Umbilical cord (tissue), 2 donors: Measurements from ENCODE around the gene PSMA5. TPM values are rescaled to one million over a fixed set of nuclear protein-coding genes. Genes with fewer than 3 reads are reported as not detected.
"Not testable (repeated sequence)": the region's sequence is repeated elsewhere in the genome, so short reads cannot be mapped to it uniquely, and the experiment has no call there.

Experiments
- DNase-seq: peaks from one replicate; pipeline ENCODE4 v3.0.0-alpha.2; 2015; ENCODE audit warnings: low spot score
- total RNA-seq: library from RNA; depleted of rRNA; stranded (reverse); fragments of >200 nt; gene quantifications from one replicate; pipeline ENCODE4 v1.2.3, GENCODE V29; 2014; ENCODE audit warnings: low replicate concordance; ENCODE audit not compliant: insufficient read depth

Gene PSMA5
- total RNA-seq, 1 donor from 2014 or later = 23.1 TPM

DNA sequence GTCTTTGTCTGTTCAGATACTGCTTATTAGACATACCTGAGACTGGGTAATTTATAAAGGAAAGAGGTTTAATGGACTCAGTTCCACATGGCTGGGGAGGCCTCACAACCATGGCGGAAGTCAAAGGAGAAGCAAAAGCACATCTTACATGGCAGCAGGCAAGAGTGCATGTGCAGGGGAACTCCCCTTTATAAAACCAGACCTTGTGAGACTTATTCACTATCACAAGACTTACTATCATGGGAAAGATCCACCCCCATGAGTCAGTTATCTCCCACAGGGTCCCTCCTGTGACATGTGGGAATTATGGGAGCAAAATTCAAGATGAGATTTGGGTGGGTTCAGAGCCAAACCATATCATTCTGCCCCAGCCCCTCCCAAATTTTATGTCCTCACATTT, 7.1 kb upstream of the PSMA5 start:
- no peak for DNase-seq

DNA sequence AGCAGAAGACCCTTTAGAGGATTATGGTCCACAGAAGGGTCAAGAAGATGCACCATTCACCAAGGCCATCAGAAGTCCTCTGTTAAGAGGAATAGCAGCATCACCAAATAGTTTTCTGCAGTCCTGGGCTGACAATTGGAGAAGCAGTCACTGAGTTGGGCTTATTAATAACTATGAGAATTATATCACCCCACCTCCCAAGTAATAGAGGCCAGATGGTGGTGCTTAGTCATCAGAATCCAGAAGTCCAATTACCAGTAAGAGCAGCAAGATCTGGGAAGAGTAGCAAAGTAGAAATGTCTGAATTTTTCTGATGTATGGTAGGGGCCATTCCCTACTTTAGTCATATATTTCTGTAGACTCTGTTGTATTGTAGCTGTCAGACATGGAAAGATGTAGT, 6.1 kb upstream of the PSMA5 start:
- DNase-seq = no peak

DNA sequence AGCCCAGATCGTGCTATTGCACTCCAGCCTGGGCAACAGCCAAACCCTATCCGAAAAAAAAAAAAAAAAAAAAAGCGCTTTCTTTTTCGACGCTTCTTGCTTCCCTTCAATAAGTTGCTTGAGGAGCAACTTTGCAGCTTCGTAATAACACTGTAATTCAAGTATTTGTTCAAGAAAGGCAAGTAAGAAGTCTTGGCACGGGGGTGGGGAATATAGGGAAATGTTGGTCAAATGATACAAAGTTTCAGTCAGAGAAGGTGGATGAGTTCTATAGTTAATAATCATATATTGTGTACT, 871 bp upstream of the PSMA5 start:
- DNase-seq = peak; percentile 21

DNA sequence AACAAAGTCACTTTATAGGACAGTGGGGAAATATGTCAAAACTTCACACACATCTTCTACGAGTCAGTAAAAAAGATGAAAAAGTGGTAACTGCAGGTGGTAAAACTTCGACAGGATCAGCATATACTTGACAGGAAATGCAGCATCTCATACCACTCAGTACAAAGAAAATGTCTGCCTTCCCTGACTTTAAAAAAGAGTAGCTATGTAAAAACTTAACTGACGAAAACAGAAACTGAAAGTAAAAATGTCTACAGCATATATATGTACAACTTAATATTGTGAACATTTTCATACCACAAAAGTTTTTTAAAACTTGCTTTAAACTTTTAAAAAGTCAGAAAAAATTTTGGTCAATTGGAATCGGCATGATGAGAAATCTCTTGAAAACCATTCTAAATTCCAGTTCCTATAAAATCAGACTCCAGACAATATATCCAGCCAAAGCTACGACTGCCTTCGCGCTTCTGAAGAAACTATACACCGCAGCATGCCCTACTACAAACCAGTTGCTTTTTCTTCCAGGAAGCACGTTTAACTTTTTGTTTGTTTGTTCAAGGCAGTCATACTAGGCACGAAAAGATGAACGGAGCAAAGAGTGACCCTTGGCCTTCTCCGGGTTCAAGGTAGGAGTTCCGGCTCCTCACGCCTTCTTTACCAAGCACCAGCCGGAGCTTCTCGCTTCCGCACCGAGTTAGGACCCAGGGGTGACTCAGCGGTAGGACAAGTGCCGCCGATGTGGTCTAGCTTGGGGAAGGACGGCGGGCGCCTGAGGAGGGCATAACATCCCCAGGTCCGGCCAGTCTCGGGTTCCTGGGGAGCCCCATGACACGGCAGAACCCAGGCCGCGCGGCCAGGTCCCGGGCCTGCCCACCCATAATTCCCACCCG, 612 bp downstream of the PSMA5 start:
- no peak for DNase-seq

DNA sequence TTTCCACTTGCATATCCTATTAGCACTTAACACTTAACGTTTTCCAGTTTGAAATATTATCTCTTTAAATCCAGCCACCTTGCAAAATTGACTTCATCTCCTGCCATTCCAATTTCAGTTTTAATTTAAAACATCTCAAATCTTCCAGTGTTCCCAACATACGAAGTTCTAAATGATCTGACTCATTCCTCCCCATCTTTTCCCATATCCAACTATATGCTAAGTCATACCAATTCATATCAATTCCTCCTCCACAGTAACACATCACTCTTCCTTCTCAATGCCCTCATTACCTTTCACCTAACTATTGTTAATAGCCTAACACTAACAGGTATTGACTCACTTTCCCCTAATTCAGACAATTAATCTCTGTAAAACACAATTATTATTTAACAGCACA, 2.8 kb downstream of the PSMA5 start:
- no peak for DNase-seq

DNA sequence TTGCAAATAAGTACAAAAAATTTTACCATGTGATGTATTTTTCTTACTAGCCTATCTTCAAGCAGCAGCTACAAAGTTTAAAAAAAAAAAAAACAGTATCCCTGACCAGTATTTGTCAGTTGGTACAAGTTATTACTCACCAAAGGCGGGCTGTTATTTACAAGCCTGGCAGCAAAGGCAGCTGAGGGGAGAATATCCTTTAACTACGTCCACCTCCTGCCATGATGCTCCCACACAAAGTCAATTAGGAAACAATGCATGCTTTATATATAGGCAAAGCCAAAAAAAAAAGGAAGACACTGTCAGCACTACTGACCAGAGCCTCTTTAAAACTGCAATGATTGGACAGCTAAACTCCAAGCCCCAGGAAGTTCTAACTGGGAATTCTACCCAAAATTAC, 13.7 kb downstream of the PSMA5 start:
- no peak for DNase-seq

DNA sequence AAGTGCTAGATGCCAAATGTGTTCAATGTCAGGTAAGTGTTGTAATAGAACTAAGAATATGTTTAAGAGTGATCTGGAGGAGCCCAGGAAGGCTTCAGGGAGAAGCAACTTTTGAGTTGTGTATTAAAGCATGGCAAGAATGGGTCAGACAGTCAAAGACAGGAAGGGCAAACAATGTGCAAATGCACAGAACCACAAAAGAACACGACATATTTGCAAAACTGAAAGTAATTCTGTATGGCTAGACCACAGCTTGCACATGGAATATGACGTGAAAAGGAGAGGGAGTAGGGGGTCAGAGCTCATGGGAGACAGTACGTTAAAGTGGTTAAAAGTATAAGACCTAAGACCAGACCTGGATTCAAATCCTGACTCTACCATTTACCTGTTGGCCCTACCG, 21.4 kb downstream of the PSMA5 start:
- DNase-seq = no peak

DNA sequence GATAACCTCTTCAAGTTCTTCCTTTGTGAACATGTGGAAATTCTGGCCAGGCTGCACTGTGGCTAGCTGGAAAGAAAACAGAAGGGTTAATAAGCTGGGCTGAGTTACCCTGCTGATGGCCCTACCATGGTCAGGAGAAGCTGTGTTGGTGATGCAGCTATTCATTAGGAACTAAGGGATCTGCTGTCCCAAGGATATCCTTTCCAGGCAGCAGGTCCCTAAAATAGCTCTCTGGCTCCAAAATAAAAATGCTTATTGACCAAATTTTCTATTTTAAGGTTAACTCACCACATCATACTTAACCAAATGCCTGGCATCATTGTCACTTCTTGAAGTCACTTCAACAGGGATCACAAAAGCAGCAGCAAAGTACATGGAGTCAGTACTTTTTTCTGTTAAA, 24.2 kb downstream of the PSMA5 start:
- DNase-seq = no peak

DNA sequence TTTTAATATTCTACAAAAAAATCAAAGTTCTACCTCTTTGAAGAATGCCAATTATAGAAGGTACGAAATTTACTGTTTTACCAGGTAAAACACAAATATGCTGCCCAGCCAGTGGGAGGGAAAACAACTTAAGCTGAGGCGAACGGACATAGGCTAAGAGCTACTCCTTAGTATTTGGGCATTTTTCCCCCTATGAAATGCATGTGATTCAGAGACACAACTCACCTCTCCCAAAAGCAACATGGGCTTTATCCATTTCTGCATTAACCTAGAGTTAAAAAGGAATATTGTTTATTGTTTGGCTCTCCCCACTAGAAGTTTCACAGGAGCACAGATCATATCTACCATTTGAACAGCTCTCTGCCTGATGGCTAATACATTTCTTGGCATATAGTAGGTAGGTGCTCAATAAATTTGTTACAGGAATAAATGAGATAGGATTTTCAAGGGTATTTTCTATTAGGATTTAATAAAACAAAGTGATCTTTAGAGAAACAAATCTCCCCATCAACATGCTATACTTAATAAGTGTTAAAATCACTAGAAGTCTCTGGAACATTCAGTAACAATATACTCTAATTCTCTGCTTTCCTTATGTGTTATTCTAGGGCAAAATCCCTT, 26.1 kb downstream of the PSMA5 start:
- no peak for DNase-seq

DNA sequence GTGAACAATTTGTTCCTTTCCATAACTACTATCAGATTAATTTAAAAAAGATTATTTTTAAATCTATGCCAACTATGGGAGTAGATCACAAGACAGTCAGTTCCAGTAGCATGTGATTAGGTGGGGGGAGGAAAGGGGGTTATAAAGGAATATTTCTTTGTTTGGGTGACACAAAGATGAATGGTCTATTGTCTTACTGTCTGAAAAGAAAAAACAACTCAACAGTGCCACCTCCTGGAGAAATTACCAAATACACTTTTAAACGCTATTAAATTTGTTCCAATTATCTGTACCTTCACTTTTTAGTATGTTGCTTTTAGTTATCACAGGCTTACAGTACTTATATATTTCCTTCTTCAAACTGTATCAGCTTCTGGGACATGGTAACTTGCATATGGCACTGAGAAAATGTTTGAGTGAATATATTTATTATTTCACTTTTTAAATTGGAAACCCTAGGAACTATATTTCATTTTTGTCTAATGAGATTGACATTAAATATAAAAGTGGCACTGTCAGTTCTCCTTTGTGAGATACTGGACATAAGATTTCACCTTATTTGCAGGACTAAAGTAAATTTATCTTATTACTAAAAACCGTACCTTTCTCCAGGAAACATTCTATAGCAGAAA, 26.8 kb downstream of the PSMA5 start:
- peak; percentile 73 for DNase-seq

DNA sequence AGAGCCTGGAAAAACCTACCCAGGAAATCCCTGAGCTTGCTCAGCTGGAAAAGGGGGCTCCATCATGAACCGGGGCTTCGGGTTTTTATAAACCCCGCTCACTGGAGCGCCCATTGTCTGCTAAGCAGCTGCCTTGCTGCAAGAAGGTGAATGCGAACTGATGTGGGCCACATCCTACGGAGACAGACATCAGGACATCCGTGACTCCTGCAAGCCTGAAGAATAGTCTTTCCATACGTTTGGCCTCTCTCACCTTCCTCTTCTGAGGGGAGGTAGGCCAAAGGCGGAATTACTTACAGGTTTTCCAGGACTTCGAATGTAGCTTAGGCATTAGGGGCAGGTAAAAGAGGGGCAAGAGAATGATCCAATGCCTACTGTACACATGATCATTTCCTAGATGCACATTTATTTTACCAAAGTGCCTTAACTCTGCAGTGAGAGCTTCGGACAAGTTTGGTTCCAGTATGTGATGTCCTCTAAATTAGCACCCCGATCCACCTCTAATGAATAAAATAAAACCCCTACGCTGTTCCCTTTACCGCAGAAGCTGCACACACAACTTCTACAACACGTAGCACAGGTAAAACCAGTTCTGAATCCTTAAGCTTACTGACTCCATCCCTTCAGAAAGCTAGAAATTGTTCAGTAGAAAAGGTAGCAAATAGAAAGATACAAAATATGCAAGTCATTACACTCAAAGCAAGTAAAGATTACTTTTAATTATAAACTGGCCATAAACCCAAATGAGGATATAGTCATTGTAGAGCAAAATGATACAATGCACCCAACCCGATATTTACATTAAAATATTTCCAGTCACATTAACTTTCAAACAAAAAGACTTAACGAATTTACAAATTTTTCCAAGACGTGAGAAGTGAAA, 27.7 kb downstream of the PSMA5 start:
- DNase-seq = no peak

DNA sequence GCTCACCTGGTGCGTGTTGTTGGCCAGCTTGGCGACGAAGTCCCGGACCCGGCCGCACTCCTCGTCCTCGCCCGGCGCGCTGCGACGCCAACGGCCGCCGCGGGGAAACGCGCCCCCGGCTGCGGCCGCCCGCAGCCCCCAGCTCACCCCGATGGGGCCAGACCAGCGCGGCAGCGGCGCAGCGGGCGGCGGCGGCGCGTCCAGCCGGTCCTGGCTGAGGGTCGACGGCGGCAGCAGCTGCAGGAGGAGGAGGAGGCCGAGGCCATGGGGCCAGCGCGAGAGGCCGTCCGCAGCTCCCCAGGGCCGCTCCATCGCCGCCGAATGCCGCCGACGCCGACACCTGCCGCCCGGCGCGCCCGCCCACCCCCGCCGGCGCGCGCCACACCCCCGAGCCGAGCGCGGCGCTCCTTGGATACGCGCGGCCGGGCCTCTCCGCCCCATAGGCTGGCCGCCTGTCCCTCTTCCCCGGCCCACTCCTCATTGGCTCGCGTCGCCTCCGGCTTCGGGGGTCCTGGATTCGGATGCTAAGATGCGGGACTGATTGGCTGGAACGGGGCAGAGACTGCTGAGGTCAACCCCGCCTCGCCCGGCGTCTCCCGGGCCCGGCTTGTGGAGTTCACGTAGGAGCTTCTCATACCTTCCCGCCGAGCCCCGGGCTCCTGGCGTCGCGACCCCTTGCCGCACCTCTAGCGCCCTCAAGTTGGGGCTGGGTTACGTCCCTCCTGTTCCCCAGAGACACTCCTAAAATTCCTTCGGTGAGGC, 28.5 kb downstream of the PSMA5 start, which contains the start of gene SORT1:
Gene SORT1 (minus strand): TSS at position 338 of the 762 bp plus-strand sequence. CDS start 26 bp downstream, at position 312.
- DNase-seq = peak; percentile 90

DNA sequence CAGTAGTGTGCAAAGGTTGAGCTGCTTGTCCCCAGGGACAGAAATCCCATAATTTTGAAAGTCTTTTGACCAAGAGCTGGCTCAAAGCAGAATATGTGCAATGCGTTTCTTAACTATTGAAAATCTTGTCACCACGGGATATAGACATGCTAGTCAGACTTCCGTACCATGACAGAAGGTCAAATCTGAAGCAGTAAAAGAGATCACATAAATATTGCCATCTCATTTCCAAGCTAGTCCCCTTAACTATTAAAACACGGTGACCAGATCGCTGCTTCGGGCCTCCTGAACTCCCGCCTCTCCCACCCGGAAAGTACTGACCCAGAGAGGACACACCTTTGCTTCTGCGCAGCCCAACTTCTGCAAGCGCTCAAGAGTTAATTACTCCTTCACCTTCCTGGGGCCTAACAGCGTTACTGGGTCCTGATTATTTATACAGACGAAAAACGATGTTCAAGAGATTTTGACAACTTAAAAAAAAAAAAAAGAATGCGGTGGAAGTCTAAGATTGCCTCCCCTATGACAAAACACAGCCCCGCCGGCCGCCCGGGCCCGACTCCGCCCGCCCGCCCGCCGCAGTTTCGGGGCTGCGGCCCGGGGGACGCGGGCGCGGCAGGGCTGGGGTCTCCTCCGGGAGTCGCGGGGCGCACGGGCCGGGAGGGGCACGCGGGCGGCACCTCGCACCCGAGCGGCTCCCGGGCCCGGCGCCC, 29.2 kb downstream of the PSMA5 start:
- DNase-seq = no peak

DNA sequence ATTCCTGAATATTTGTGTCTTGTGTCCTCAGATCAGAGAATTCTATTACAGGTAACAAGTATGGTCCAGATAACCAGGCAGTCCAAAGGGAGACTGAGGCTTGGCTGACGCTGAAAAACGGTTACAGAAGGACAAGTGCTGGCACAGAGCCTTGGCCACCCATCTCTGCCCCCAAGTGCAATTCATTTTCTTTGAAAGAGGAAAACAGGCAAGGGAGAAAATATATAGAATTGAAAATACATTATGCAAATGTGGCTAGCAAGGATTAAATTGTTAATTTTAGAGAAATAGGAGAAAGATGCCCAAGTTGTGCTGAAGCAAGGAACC, 29.8 kb downstream of the PSMA5 start:
- no peak for DNase-seq

DNA sequence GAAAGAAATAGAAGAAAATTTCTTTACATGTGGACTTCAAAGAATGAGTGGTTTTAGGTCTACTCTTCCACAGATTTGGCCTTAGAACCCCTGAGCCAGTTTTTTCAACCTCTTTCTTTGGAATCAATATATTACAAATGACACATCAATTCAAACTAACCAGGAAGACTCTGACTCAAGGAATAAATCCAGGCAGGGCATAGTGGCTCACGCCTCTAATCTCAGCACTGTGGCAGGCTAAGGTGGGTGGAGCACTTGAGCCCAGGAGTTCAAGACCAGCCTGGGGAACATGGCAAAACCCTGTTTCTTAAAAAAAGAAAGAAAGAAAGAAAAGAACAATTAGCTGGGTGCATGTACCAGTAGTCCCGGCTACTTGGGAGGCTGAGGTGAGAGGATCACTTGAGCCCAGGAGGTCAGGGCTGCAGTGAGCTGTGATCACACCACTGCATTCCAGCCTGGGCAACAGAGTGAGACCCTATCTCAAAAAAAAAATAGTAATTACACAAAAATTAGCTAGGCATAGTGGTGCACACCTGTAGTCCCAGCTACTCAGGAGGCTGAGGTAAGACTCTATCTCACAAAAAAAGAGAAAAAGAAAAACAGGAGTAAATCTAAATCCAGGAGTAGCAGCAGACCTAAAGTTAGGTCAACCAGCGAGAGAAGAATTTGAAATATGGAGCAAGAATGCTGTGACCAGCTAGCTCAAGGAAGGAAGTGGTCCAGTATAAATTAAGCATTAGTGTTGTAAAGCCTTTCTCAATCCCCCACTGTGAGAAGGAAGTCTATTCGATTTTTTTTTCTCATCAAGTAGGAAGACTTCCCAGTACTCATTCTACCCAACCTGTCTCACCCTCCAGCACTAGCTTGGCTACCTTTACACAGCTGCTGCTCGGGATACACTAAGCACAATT, 30.4 kb downstream of the PSMA5 start:
- DNase-seq = no peak

DNA sequence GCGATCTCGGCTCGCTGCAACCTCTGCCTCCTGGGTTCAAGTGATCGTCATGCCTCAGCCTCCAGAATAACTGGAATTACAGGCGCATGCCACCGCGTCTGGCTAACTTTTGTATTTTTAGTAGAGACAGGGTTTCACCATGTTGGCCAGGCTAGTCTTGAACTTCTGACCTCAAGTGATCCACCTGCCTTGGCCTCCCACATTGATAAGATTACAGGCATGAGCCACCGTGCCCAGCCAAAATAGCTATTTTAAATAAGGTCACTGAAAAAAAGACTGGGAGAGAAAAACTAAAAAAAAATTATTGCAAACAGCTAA, 31.0 kb downstream of the PSMA5 start:
- DNase-seq = not testable (repeated sequence)

DNA sequence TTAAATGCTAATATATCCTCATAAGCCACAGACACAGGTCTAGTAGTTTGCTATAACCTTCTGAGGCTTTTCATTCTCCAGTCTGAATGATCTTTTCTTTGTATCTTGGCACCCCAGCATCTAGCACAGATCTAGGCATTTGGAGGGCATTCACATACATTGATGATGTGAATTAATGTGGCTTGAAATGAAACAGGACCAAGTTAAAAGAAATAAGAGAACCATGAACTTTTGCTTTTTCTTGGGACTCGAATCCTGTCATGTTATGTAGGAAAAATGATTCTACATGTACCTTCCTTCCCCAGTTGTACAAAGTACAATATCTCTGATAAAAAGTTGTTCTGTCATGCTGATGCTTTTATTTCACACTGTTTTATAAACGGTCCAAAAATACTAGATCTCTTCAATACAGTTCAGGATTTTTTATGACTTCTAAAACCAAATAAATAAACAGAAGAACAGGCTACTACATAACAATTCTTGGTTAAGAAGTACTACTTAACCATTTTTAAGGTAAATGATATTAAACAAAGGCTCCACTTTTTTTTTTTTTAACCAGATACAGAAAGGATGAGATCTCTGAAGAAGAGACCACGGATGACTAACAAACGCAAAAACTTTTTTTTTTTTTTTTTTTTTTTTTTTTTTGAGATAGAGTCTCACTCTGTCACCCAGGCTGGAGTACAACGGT, 31.5 kb downstream of the PSMA5 start:
- DNase-seq = no peak

DNA sequence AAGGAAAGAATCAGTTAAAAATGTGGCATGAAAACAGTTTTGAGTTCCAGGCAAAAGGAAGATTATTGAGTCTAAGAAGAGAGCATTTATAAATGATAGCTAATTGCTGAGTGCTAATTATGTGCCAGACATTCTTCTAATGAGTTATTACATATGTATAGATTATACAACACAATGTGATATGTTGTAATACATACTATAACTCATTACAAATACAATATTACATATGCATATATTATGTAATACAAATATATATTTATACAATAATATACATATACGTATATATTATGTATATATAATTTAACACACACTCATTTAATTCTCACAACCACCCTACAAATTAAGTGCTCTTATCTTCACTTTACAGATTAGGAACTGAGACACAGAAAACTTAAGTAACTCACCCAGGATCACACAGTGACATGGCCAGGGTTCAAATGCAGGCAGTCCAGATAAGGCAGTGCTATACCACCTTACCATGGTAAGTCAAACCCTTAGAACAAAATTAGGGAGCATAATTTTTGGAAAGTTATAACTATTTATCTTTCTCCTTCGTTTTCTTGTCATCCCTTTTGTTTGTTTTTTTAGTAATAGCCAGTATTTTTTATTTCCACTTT, 32.5 kb downstream of the PSMA5 start:
- DNase-seq = no peak
